Measurements from ENCODE around the gene LRRC36. TPM values are rescaled to one million over a fixed set of nuclear protein-coding genes. Genes with fewer than 3 reads are reported as not detected.

LRRC36 gene
- total RNA-seq, 6 experiments from 2014 or later: not detected

GRCh38 chr16:67278773-67279295, 47.8 kb upstream of the LRRC36 start:
- TF ChIP-seq POLR2A (IDR thresholded peaks at IDR 0.05): no peak
- TF ChIP-seq CTCF (IDR thresholded peaks at IDR 0.05): no peak
- H3K4me1 ChIP-seq: no peaks in the 10 kb centered on the region
- no peaks in the 10 kb centered on the region for H3K27me3 ChIP-seq
- DNase-seq (no peak), ATAC-seq (peak in 2 of 4 donors; percentile 5 to 6)
- no peak overlapping the region for H3K27ac ChIP-seq
- H3K4me3 ChIP-seq: peak overlapping the region; percentile 31 to 41 (median 34)
- H3K36me3 ChIP-seq: no peaks in the 10 kb centered on the region
- H3K9me3 ChIP-seq: no peaks in the 10 kb centered on the region
- intact Hi-C loops (cut with DNase I): no loop called here
- 7% methylated on average over 17 of the region's 42 CpGs for WGBS (ENCODE audit: insufficient coverage, low coverage, low lambda C conversion rate, missing lambda C conversion rate)

GRCh38 chr16:67279296-67280089, 47.1 kb upstream of the LRRC36 start, which contains the start of gene PLEKHG4:
Gene PLEKHG4, plus strand, starts transcription at chr16:67279532. Its CDS starts 513 bp downstream, at chr16:67280045.
- WGBS (ENCODE audit: insufficient coverage, low coverage, low lambda C conversion rate, missing lambda C conversion rate): 90% methylated on average over 2 of the region's 83 CpGs
- H3K27me3 ChIP-seq: no peaks in the 10 kb centered on the region
- H3K36me3 ChIP-seq: no peaks in the 10 kb centered on the region
- no peaks in the 10 kb centered on the region for H3K9me3 ChIP-seq
- DNase-seq (peak; percentile 59 to 76 (median 70)), ATAC-seq (peak; percentile 78 to 93 (median 86))
- intact Hi-C loops (cut with DNase I): no loop called here
- no peak within 1 kb of the TSS for H3K27ac ChIP-seq
- H3K4me3 ChIP-seq: peak within 1 kb of the TSS; percentile 31 to 41 (median 34)
- TF ChIP-seq CTCF (IDR thresholded peaks at IDR 0.05) (peak; percentile 48 to 60 (median 53)), POLR2A (IDR thresholded peaks at IDR 0.05) (no peak)
- H3K4me1 ChIP-seq: no peaks in the 10 kb centered on the region

- H3K9me3 ChIP-seq: no peaks in the 10 kb centered on the region
- no peak overlapping the region for H3K4me3 ChIP-seq
- no peak for DNase-seq
- H3K36me3 ChIP-seq: no peaks in the 10 kb centered on the region
- H3K27ac ChIP-seq: no peak overlapping the region
- no peak for ATAC-seq
- H3K27me3 ChIP-seq: no peaks in the 10 kb centered on the region
- no peaks in the 10 kb centered on the region for H3K4me1 ChIP-seq
- TF ChIP-seq CTCF (IDR thresholded peaks at IDR 0.05): no peak
- no peak for TF ChIP-seq POLR2A (IDR thresholded peaks at IDR 0.05)
- intact Hi-C loops (cut with DNase I): no loop called here
- WGBS (ENCODE audit: insufficient coverage, low coverage, low lambda C conversion rate, missing lambda C conversion rate): 59% methylated on average over 2 of the region's 15 CpGs
These were observed 46.3 kb upstream of the LRRC36 start for GRCh38 chr16:67280090-67281015.

GRCh38 chr16:67281536-67282446, 44.8 kb upstream of the LRRC36 start:
- ATAC-seq (no peak), DNase-seq (no peak)
- Histone ChIP-seq H3K36me3 (no peaks in the 10 kb centered on the region), H3K4me3 (no peak overlapping the region), H3K27ac (no peak overlapping the region), H3K9me3 (no peaks in the 10 kb centered on the region), H3K4me1 (no peaks in the 10 kb centered on the region), H3K27me3 (no peaks in the 10 kb centered on the region)
- no CpG with 5 or more reads among the region's 14 CpGs for WGBS (ENCODE audit: insufficient coverage, low coverage, low lambda C conversion rate, missing lambda C conversion rate)
- TF ChIP-seq POLR2A (IDR thresholded peaks at IDR 0.05) (no peak), CTCF (IDR thresholded peaks at IDR 0.05) (no peak)
- intact Hi-C loops (cut with DNase I): no loop called here

Data from right lobe of liver (tissue), 6 donors.